Tibial nerve (tissue), 4 donors: Measurements from ENCODE around the gene RPL35. TPM values are rescaled to one million over a fixed set of nuclear protein-coding genes. Genes with fewer than 3 reads are reported as not detected.

Experiments used
- DNase-seq, 2 donors: peaks; one replicate each; pipeline ENCODE4 v3.0.0-alpha.2; 2019; ENCODE audit warnings: low spot score in 2 of 2
- H3K27ac ChIP-seq, 4 donors: fragments of 200-600 bp; sonication (generic) in 3 of 4; one replicate each; pipeline ENCODE4 v1.5.1; 2017 to 2019; ENCODE audit warnings: mild to moderate bottlenecking in 1 of 4
- H3K27me3 ChIP-seq, 2 donors: fragments of 200-600 bp; sonication (generic) in 1 of 2; one replicate each; pipeline versions ENCODE4 v1.5.1 to v1.6.0; 2017 to 2019
- H3K36me3 ChIP-seq, 3 donors: fragments of 200-600 bp; sonication (generic); one replicate each; pipeline ENCODE4 v1.5.1; 2018 to 2019
- H3K4me1 ChIP-seq, 4 donors: fragments of 200-600 bp; sonication (generic) in 3 of 4; one replicate each; pipeline ENCODE4 v1.5.1; 2017 to 2019
- H3K4me3 ChIP-seq, 4 donors: fragments of 200-600 bp; sonication (generic) in 3 of 4; one replicate each; pipeline ENCODE4 v1.5.1; 2017 to 2019; ENCODE audit warnings: mild to moderate bottlenecking in 1 of 4, moderate library complexity in 1 of 4
- H3K9me3 ChIP-seq, 4 donors: fragments of 200-600 bp; sonication (generic) in 3 of 4; one replicate each; pipeline ENCODE4 v1.5.1; 2017 to 2019
- EP300 ChIP-seq, 2 donors: sonication (generic); formaldehyde crosslinking; IDR thresholded peaks; one replicate each; pipeline ENCODE4 v1.6.1; 2017; ENCODE audit warnings: antibody characterized with exemption in 2 of 2, mild to moderate bottlenecking in 1 of 2
- POLR2A ChIP-seq, 2 donors: fragments of 450-650 bp; IDR thresholded peaks; one replicate each; pipeline ENCODE4 v1.6.1; 2017; ENCODE audit warnings: antibody characterized with exemption in 2 of 2, mild to moderate bottlenecking in 2 of 2, moderate library complexity in 2 of 2
- WGBS, 2 donors: methylation state at CpG; one replicate each; pipeline ENCODE4 v1.1.5; 2018; 5-methylcytosine and 5-hydroxymethylcytosine counted together
- total RNA-seq, 4 donors: library from RNA; depleted of rRNA; stranded (reverse); fragments of >200 nt; gene quantifications; one replicate each; pipeline ENCODE4 v1.1.0, GENCODE V29; 2016
- TF ChIP-seq, protein P1 (sequence below), 5 experiments: fragments of 200-600 bp in 3 of 5; fragments of 450-650 bp in 2 of 5; sonication (generic) in 3 of 5; IDR thresholded peaks; one replicate each; pipeline ENCODE4 v1.5.1; 2016 to 2019; ENCODE audit warnings: antibody characterized with exemption in 5 of 5, mild to moderate bottlenecking in 3 of 5, moderate library complexity in 2 of 5

Gene RPL35
- total RNA-seq, 4 donors from 2014 or later = 1,854 to 2,171 (median 1,912) TPM

DNA sequence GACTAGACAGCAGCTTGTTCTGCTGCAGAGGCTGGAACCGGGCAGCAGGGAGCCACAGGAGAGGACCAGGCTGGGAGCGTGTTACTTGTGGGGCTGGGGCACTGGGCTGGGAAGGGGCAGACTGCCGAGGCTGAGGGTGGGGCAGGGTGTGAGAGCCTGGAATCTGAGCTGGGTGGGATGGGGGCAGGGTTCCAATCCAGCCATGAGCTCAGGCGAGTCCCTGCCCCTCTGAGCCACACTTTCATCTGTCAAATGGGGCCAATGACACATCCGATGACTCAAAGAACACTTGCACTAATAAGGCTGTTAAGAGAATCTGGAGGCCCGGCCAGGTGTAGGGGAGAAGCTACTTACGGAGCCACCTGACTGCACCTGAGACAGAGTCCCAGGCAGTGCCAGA, 27.2 kb downstream of the RPL35 start:
- H3K4me1 ChIP-seq = peaks cover 0 to 49% (median 18%) of the 10 kb centered on the region in 4 donors
- H3K4me3 ChIP-seq = no peak overlapping the region
- no peak for DNase-seq
- no peaks in the 10 kb centered on the region for H3K27me3 ChIP-seq
- H3K27ac ChIP-seq = peak overlapping the region; percentile 12 to 85 (median 52)
- TF ChIP-seq, protein P1, sequence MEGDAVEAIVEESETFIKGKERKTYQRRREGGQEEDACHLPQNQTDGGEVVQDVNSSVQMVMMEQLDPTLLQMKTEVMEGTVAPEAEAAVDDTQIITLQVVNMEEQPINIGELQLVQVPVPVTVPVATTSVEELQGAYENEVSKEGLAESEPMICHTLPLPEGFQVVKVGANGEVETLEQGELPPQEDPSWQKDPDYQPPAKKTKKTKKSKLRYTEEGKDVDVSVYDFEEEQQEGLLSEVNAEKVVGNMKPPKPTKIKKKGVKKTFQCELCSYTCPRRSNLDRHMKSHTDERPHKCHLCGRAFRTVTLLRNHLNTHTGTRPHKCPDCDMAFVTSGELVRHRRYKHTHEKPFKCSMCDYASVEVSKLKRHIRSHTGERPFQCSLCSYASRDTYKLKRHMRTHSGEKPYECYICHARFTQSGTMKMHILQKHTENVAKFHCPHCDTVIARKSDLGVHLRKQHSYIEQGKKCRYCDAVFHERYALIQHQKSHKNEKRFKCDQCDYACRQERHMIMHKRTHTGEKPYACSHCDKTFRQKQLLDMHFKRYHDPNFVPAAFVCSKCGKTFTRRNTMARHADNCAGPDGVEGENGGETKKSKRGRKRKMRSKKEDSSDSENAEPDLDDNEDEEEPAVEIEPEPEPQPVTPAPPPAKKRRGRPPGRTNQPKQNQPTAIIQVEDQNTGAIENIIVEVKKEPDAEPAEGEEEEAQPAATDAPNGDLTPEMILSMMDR (IDR thresholded peaks at IDR 0.05) = no peak
- TF ChIP-seq POLR2A (IDR thresholded peaks at IDR 0.05) = no peak
- WGBS, 2 donors = 41 to 59% methylated on average over 6 to 7 of the region's 7 CpGs
- no peaks in the 10 kb centered on the region for H3K36me3 ChIP-seq
- no peaks in the 10 kb centered on the region for H3K9me3 ChIP-seq

DNA sequence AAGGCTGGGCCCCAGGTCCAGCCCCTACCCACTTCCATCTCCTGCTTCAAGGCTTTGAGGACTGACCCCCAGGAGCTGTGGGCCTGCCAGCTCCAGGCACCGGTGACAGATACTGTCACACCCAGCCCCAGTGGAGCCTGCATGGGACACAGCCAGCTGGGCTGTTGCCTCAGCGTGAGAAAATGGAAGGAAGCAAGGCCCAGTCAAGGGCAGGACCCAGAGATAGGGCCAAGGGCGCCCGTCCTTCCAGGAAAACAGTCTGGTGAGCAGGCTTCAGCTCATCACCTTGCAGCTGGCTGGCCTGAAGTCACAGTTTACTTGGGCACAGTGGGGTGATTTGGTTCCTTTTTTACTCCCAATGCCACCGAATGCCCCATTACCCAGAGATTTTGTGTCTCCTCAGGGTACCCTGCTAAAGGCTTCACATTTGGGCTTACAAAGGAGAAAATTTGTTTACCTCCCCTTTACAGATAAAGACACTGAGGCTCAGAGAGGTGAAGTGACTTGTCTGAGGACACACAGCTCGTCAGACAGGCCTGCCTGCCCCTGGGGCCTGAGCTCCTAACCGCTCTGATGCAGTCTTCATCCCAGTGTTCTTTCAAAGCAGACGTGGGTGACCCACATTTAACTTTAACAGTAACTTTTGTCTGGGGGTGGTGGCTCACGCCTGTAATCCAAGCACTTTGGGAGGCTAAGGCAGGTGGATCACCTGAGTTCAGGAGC, 30.0 kb downstream of the RPL35 start:
- H3K4me3 ChIP-seq = no peak overlapping the region
- H3K36me3 ChIP-seq = no peaks in the 10 kb centered on the region
- no peaks in the 10 kb centered on the region for H3K27me3 ChIP-seq
- no peaks in the 10 kb centered on the region for H3K9me3 ChIP-seq
- H3K27ac ChIP-seq = peak overlapping the region in 2 of 4 donors; percentile 76 to 86
- no peak for DNase-seq
- peaks cover 0 to 57% (median 18%) of the 10 kb centered on the region in 4 donors for H3K4me1 ChIP-seq
- no peak for TF ChIP-seq POLR2A (IDR thresholded peaks at IDR 0.05)
- TF ChIP-seq, protein P1 (IDR thresholded peaks at IDR 0.05) = no peak
- no peak for TF ChIP-seq EP300 (IDR thresholded peaks at IDR 0.05)
- WGBS, 2 donors = 68 to 75% methylated on average over 7 to 9 of the region's 9 CpGs

DNA sequence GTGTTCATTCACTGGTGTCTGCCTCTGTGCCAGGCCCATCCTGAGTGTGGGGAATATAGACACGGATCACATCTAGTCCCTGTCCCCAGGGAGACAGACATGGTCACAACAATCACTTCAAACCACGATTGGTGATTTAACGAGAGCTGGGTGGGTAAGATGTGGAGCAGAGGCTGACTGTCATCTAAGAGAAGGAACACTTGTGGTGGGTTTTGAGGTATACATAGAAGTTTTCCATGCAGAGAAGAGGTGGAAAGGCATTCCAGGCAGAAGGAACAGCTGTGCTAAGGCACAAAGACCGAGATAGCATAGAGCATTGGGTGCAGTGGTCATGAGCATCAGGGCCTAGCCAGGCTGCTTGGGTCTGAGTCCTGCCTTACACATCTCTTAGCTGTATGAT, 31.2 kb downstream of the RPL35 start:
- TF ChIP-seq POLR2A (IDR thresholded peaks at IDR 0.05) = no peak
- no peak for TF ChIP-seq EP300 (IDR thresholded peaks at IDR 0.05)
- TF ChIP-seq, protein P1 (IDR thresholded peaks at IDR 0.05) = no peak
- DNase-seq = no peak
- H3K36me3 ChIP-seq = no peaks in the 10 kb centered on the region
- no peaks in the 10 kb centered on the region for H3K9me3 ChIP-seq
- H3K27ac ChIP-seq = no peak overlapping the region
- H3K4me3 ChIP-seq = no peak overlapping the region
- WGBS, 2 donors = 71 to 87% methylated on average over 4 of the region's 4 CpGs
- peaks cover 0 to 50% (median 18%) of the 10 kb centered on the region in 4 donors for H3K4me1 ChIP-seq
- no peaks in the 10 kb centered on the region for H3K27me3 ChIP-seq

DNA sequence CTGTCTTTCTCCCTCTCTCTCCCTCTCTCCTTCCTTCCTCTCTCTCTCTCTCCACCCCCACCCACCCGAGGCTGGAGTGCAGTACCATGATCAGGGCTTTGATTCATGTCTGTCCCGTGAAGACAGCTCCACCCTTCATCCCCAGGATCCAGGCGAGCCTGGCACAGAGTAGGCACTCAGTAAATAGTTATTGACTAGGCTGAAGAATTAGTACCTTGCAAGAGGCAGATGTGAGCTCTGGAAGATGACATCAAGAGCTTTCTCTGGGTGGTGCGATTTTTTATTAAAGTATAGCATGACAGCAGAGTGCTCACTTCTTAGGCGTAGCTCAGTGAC, 32.5 kb downstream of the RPL35 start:
- Histone ChIP-seq H3K9me3 (no peaks in the 10 kb centered on the region), H3K27ac (no peak overlapping the region), H3K36me3 (no peaks in the 10 kb centered on the region), H3K27me3 (no peaks in the 10 kb centered on the region), H3K4me1 (peaks cover 0 to 37% (median 9%) of the 10 kb centered on the region in 4 donors), H3K4me3 (no peak overlapping the region)
- 34 to 42% methylated on average over 5 of the region's 5 CpGs for WGBS, 2 donors
- TF ChIP-seq EP300 (IDR thresholded peaks at IDR 0.05) = no peak
- TF ChIP-seq POLR2A (IDR thresholded peaks at IDR 0.05) = no peak
- TF ChIP-seq, protein P1 (IDR thresholded peaks at IDR 0.05) = no peak
- DNase-seq = no peak

DNA sequence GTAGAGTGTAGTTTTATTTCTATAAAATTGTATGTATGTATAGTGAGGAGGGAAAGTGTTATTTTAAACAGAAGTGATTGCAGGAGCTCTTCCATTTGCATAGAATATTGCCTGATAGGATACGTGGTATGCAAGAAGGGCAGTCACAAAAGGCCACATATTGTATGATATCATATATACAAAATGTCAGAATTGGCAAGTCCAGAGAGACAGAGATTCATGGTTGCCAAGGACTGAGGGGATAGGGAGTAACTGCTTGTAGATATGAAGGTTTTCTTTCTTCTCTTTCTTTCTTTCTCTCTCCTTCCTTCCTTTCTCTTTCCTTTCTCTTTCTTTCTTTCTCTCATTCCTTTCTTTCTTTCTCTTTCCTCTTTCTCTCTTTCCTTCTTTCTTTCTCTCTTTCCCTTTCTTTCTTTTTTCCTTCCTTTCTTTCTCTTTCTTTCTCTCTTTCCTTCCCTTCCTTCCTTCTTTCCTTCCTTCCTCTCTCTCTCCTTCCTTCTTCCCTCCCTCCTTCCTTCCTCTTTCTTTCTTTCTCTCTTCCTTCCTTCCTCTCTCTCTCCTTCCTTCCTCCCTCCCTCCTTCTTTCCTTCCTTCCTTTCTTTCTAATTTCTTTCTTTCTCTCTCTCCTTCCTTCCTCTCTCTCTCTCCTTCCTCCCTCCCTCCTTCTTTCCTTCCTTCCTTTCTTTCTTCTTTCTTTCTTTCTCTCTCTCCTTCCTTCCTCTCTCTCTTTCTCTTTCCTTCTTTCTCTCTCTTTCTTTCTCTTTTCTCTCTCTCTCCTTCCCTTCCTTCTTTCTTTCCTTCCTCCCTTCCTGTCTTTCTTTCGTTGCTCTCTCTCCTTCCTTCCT, 33.0 kb downstream of the RPL35 start:
- Histone ChIP-seq H3K27ac (no peak overlapping the region), H3K27me3 (no peaks in the 10 kb centered on the region), H3K4me3 (no peak overlapping the region), H3K36me3 (no peaks in the 10 kb centered on the region), H3K4me1 (peaks cover 0 to 31% (median 7%) of the 10 kb centered on the region in 4 donors), H3K9me3 (no peaks in the 10 kb centered on the region)
- 22 to 26% methylated on average over 2 of the region's 2 CpGs for WGBS, 2 donors
- TF ChIP-seq, protein P1 (IDR thresholded peaks at IDR 0.05) = no peak
- TF ChIP-seq POLR2A (IDR thresholded peaks at IDR 0.05) (no peak), EP300 (IDR thresholded peaks at IDR 0.05) (no peak)
- no peak for DNase-seq
